HG02571 (cell line): Measurements from ENCODE around the gene KCNC3.

Source experiments
- ATAC-seq: cut with Tn5 transposase; IDR thresholded peaks from one replicate; pipeline ENCODE4 v1.9.1; 2021; ENCODE audit warnings: mild to moderate bottlenecking, moderate library complexity; ENCODE audit not compliant: unreplicated experiment

The KCNC3 gene

DNA sequence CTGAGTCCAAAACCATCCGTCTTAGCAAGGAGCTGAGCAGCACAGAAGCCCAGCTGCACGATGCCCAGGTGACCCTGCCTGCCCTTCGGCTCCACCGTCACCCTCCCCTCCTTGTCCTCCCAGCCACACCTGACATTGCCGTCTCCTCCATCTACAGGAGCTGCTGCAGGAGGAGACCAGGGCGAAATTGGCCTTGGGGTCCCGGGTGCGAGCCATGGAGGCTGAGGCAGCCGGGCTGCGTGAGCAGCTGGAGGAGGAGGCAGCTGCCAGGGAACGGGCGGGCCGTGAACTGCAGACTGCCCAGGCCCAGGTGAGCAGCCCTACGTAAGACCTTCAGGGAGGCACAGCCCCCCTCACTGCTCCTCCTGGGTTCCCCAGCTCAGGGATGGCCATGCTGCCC, 49.1 kb downstream of the KCNC3 start:
- no peak for ATAC-seq

DNA sequence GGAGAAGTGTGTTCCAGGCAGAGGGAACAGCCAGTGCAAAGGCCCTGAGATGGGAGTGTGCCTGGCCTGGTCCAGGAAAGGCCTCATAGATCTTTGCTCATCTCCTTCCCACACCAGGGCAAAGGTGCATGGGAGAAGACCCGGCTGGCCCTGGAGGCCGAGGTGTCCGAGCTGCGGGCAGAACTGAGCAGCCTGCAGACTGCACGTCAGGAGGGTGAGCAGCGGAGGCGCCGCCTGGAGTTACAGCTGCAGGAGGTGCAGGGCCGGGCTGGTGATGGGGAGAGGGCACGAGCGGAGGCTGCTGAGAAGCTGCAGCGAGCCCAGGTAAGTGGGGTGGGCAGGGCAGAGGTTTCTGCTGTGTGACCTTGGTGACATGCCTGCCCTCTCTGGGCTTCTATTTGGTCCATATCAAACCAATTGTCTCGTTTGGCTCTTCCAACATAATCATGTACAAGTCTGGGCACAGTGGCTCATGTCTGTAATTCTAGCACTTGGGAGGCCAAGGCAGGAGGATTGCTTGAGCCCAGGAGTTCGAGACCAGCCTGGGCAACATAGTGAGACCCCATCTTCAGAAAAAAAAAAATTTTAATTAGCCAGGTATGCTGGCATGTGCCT, 51.1 kb downstream of the KCNC3 start:
- no peak for ATAC-seq

DNA sequence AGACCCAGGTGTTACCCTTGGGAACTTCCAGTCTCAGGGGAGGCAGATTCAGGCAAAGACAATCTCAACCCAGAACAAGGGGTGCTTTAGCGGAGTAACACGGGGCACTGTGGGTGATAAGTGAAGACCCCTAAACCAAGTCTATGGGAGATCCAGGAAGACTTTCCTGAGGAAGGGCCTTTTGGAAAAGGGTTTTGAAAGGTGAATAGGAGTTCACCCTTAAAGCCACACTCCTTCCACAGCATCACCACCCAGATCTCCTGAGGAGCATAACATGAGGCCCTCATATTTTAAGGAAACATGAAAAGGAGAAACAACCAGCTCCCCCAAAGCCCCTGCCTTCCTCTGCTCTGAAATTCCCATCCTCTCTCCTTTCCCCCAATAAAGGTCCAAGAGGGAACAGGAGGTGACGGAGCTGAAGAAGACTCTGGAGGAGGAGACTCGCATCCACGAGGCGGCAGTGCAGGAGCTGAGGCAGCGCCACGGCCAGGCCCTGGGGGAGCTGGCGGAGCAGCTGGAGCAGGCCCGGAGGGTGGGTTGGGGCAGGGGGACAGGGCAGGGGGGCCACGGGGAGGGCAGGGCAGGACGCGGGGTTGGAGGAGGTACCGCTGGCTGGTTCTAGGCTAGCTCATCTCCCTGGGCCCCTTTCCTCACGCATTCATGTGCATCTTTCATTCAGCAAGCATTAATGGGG, 52.7 kb downstream of the KCNC3 start:
- no peak for ATAC-seq

DNA sequence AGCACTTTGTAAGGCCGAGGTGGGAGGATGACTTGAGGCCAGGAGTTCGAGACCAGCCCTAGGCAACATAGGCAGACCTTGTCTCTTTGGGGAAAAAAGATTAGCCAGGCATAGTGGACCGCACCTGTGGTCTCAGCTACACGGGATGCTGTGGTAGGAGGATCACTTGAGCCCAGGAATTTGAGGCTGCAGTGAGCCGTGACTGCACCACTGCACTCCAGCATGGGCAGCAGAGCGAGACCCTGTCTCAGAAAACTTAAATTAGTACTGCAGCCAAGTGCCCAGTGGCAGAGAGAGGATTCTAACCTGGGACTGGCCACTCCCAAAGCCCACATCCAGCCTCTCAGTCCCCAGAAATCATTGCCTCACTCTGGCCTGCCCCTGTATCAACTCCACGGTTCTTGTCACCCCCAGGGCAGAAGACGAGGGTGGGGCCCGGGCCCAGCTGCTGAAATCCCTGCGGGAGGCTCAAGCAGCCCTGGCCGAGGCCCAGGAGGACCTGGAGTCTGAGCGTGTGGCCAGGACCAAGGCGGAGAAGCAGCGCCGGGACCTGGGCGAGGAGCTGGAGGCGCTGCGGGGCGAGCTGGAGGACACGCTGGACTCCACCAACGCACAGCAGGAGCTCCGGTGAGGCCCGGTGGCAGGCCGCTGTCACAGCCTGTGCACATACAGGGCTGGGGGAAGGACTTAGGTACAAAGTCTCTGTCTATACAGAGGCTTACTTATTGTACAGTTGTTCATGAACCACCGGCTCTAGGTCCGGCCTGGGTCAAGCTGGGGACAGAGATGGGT, 53.4 kb downstream of the KCNC3 start:
- ATAC-seq: no peak

DNA sequence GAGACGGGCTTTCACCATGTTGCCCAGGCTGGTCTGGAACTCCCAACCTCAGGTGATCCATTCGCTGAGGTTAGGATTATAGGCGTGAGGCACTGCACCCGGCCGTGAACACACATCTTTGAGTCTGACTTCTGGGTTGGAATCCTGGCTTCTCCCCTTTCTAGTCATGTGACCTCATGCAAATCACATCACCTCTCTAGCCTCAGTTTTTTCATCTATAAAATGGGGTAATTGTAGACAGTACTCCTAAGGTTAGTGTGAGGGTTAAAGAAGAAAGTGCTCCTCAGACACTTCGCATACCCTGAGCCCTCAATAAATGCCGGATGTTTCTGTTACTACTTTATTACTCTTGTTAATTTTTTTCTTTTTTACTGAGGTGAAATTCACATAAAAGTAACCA, 55.4 kb downstream of the KCNC3 start:
- ATAC-seq: no peak

DNA sequence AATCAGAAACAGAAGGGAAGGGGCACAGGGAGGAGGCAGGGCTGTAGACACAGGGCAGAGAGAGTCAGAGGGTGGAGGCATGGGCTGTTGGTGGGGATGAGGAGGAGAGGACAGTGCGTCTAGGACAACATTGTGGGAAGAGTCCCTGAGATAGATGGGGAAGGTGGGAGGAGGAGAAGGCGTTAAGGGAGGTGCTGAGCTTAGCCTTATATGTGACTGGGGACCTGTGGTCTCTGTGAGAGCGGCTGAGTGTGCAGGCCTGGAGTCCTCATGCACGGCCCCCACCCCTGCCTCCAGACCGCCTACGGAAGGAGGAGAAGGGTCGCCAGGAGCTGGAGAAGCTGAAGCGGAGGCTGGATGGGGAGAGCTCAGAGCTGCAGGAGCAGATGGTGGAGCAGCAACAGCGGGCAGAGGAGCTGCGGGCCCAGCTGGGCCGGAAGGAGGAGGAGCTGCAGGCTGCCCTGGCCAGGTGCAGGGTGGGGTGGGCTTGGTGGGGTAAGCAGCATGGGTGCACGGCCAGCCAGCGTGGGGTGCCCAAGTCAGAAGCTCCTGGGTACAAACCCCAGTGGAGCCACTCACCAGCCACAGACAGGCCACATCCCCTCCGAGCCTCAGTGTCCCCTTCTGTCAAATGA, 56.8 kb downstream of the KCNC3 start:
- no peak for ATAC-seq

DNA sequence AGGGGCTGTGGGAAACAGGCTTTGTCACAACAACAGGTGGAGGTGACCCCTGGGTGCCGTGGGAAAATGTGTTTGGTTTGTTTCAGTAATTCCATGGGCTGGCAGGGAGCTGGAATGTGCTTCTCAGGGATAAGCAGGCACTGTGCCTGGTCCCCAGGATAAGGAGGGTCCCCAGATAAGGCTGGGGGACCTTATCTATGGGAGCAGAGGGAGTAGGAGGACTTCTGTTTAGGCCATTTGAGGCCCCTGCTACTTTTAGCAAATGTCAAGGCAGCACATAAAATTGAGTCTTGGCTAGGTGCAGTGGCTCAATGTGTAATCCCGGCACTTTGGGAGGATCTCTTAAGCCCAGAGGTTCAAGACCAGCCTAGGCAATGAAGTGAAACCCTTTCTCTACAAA, 59.5 kb downstream of the KCNC3 start:
- ATAC-seq: no peak

DNA sequence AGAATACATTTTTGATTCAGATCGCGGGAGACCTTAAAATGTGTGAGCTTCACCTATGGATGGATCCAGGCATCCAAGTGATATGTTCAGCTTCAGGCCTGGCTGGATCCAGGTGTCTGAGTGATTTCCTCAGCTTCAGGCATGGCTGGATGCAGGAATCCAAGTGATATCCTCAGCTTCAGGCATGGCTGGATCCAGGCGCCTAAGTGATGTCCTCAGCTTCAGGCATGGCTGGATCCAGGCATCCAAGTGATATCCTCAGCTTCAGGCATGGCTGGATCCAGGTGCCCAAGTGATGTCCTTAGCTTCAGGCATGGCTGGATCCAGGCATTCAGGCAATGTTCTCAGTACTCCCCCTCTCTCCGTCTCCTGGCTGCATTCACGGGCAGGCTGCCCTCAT, 60.7 kb downstream of the KCNC3 start:
- ATAC-seq: no peak

DNA sequence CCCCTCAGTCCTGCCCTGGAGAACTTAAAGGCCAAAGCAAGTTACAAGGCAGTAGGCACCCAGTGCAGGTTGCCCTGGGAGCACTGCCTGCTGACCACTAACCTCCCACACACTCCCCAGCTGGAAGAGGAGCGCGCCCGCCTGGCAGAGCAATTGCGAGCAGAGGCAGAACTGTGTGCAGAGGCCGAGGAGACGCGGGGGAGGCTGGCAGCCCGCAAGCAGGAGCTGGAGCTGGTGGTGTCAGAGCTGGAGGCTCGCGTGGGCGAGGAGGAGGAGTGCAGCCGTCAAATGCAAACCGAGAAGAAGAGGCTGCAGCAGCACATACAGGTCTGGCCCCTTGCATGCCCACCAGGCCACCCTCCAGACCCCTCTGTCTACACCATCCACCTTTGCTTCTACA, 61.1 kb downstream of the KCNC3 start:
- ATAC-seq: no peak

DNA sequence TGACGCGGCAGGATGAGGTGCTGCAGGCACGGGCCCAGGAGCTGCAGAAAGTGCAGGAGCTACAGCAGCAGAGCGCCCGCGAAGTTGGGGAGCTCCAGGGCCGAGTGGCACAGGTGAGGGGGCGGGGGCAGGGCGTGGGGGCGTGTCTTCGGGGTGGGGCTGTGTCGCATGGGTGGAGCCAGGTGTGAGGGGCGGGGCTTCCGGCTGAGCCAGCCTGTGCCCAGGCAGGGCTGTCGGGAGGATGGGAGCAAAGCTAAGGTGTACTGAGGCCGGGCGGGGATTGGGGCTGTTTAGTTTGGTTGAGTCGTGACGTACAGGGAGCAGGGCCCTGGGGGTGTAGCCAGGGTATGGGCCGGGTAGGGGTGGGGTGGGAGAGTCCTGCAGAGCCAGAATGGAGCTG, 62.3 kb downstream of the KCNC3 start:
- no peak for ATAC-seq

DNA sequence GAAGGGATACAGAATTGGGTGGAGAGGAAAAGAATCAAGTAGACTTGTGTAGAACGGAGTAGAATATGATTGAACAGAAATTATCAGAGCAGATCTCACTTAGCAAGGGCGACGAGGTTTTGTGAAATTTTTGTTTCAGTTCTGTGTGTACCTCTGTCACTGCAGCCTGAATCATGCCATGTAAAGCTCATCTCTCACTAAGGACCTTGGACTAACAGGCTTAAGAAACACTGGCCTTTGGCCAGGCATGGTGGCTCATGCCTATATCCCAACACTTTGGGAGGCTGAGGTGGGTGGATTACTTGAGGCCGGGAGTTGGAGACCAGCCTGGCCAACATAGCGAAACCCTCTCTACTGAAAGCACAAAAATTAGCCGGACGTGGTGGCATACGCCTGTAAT, 63.1 kb downstream of the KCNC3 start:
- no peak for ATAC-seq

DNA sequence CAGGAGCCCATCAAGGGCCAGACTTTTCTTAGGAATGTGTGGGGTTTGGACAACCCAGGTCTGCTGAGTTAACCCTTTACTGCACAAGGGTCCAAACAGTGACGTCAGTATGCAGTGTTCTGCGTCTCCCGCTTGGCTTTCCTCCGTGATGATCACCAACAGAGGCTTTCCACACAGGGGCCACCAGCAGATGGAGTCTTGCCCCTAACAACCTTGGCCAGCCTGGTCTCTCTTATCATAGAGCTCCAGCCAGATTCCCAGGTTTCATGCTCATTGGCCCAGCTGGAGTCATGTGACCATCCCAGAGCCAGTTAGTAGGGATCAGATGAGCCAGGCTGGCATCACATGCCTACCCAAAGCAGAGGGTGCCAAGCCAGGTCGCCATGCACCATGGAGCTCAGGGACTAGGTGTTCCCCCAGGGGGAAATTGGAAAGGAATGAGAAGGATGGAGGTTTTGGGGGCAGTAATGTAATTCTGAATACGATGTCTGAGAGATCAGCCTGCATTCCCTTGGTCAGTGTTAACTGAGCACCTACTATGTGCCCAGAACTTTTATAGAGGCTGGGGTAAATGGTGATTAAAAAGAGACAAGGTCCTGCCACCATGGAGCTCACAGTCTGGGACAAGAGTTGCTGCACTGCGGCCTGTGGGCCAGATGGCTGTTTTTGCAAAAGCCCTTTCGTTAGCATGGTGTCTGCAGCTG, 64.5 kb downstream of the KCNC3 start:
- no peak for ATAC-seq

DNA sequence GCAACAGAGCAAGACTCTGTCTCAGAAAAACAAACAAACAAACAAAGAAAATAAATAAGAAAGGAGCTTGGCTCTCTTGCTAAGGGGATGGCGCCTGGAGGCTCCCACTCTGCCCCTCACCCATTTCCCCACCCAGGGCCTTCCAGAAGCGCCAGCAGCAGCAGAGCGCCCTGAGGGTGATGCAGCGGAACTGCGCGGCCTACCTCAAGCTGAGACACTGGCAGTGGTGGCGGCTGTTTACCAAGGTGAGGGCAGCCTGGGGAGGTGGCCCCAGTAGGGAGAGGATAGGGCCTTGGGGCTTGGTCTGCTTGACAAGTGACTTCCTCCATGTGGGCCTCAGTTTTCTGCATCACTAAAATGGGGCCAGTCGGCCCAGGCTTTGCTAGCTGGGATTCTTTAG, 66.0 kb downstream of the KCNC3 start:
- ATAC-seq: no peak
